H1 (cell line): Measurements from ENCODE around the gene SANBR. TPM values are rescaled to one million over a fixed set of nuclear protein-coding genes. Genes with fewer than 3 reads are reported as not detected.

Source experiments
- CEBPB ChIP-seq: IDR thresholded peaks from 2 replicates; pipeline ENCODE4 v1.6.1; 2012; ENCODE audit warnings: low read depth, low read length
- CHD7 ChIP-seq: fragments of 300-600 bp; sonication (generic); IDR thresholded peaks from 2 replicates; pipeline ENCODE4 v1.7.1; 2012; ENCODE audit warnings: low read length, moderate library complexity, mild to moderate bottlenecking, inconsistent platforms; ENCODE audit not compliant: insufficient replicate concordance
- KDM5A ChIP-seq: fragments of 200-600 bp; IDR thresholded peaks from 2 replicates; pipeline ENCODE4 v1.7.1; 2012; ENCODE audit warnings: mild to moderate bottlenecking, low read length, inconsistent platforms, mixed read lengths
- polyA plus RNA-seq, 7 experiments: library from polyadenylated mRNA; depleted of rRNA in 3 of 7; stranded (reverse) in 5 of 7; unstranded in 2 of 7; fragments of >200 nt in 5 of 7; fragments of 200-250 nt in 2 of 7; gene quantifications; 1 replicate in 5 of 7; 2 replicates in 1 of 7; 4 replicates in 1 of 7; pipeline versions ENCODE4 v1.2.1 to v1.2.3, GENCODE V29; 2011 to 2013; ENCODE audit warnings: missing spikeins in 2 of 7, mixed read lengths in 2 of 7
- total RNA-seq: library from RNA; stranded (reverse); fragmentation: NEBNext Ultra II Directional; extraction: Animal tissue kit (Norgen Biotek cat#: 25700); gene quantifications from 2 replicates; pipeline ENCODE4 v1.2.1, GENCODE V29; 2021

Gene SANBR
- total and polyA plus RNA-seq, 2 of the 8 experiments (the other 6 are each of a cell fraction or from before 2014, with no cell fraction given), result 3.4 to 12.1 TPM

DNA sequence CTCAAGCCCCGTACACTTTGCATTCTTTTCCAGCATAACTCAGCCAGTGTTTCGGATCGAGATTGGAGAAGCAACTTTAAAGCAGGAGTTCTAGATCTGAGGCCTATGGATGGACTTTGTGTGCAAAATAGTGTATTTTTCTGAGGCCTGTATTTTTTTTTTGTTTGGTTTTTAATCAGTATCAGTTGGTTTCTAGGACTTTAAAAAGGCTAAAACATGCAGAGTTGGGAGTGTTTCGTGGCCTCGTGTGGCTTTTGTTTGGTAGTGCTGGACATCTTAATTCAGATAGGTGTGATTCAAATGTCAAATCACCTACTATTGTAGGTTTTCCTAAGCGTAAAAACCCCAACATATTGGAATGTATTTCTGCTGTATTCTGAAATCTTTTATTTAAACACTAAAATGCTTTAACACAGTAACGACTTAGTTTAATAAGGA is 47.3 kb upstream of the SANBR start (continued):
- TF ChIP-seq CHD7 (no peak), CEBPB (no peak), KDM5A (no peak)
- TF ChIP-seq, all 59 proteins: peak for 0
